ENCODE results near the gene SLC25A2.

- no peak for TF ChIP-seq POLR2A (IDR thresholded peaks at IDR 0.05)
- no peak for TF ChIP-seq EP300 (IDR thresholded peaks at IDR 0.05)
- TF ChIP-seq, protein P1, sequence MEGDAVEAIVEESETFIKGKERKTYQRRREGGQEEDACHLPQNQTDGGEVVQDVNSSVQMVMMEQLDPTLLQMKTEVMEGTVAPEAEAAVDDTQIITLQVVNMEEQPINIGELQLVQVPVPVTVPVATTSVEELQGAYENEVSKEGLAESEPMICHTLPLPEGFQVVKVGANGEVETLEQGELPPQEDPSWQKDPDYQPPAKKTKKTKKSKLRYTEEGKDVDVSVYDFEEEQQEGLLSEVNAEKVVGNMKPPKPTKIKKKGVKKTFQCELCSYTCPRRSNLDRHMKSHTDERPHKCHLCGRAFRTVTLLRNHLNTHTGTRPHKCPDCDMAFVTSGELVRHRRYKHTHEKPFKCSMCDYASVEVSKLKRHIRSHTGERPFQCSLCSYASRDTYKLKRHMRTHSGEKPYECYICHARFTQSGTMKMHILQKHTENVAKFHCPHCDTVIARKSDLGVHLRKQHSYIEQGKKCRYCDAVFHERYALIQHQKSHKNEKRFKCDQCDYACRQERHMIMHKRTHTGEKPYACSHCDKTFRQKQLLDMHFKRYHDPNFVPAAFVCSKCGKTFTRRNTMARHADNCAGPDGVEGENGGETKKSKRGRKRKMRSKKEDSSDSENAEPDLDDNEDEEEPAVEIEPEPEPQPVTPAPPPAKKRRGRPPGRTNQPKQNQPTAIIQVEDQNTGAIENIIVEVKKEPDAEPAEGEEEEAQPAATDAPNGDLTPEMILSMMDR (IDR thresholded peaks at IDR 0.05), result no peak
- TF ChIP-seq POLR2AphosphoS5 (IDR thresholded peaks at IDR 0.05), result no peak
These were observed 2.8 kb upstream of the SLC25A2 start for GRCh38 chr5:141306630-141307029.
